GM19455 (cell line): ENCODE results near the gene NRBP1.
A peak's percentile ranks its signal among the peaks of the same experiment; 100 is the strongest.

Experiments used
- ATAC-seq: cut with Tn5 transposase; IDR thresholded peaks from one replicate; pipeline ENCODE4 v1.9.1; 2021; ENCODE audit not compliant: unreplicated experiment

The NRBP1 gene

DNA sequence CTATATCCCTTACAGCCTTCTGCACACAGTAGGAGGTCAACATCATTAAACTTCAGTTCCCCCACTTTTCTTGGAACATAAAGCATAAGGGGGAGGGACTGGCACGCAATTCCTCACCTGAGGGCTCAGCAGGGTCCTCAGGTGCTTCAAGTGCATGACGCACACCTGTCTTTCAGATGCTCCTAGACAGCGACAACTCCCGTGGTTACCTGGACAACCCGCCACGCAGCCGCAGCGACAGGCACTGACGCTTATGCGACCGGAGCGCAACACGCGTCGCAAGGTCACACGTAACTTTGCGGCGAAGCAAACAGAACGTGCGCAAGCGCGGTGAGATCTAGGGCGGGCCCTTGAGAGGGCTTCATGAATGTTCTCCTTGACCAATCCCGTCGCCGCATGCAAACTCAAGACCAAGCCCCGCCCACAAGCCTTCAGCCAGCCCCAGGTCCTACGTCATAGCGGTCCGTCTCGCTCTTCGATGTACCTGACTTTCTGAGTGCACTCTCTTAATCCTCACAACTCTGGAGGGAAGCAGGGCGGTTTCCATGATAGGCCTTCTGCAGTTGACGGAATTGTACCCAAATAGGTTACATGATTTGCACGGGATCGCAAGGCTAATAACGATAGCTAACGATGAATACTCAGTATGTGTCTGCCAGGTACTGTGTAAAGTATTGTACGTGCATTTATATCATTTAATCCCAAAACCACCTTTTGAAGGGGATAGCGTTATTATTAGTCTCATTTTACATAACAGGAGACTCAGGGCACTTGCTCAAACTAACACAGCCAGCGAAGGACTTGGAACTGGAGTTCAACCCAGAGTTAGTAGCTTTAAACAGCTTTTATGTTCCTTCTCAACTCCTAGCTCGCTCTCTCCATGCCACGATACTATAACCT, 61.3 kb downstream of the NRBP1 start, which contains the start of gene IFT172:
TSS of gene IFT172 (minus strand) at position 246 of the 900 bp plus-strand sequence. CDS start at position 156, 90 bp downstream.
- ATAC-seq: peak; percentile 98
